Eye (tissue), 1 donor: ENCODE results near the gene ABCC5.

Experiments
- DNase-seq: peaks from one replicate; pipeline ENCODE4 v3.0.0-alpha.2; 2015

Gene ABCC5

DNA sequence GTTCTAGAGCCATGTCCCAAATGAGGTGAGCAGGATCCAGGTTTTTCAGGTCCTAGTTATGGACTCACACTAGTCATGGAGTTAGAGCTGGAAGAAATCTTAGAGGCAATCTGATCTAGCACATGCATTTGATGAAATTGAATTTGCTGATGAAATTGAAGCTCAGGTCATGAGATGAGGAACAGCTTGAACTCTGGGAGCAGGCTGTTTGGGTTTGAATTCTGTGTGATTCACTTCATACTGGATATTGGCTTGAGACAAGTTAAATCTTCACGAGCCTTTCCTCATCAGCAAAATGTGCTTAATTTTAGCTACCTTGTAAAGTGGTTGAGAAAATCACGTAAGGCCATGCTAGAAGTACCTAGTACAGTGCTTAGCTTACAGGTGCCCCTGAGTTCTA, 99.5 kb downstream of the ABCC5 start:
- no peak for DNase-seq

DNA sequence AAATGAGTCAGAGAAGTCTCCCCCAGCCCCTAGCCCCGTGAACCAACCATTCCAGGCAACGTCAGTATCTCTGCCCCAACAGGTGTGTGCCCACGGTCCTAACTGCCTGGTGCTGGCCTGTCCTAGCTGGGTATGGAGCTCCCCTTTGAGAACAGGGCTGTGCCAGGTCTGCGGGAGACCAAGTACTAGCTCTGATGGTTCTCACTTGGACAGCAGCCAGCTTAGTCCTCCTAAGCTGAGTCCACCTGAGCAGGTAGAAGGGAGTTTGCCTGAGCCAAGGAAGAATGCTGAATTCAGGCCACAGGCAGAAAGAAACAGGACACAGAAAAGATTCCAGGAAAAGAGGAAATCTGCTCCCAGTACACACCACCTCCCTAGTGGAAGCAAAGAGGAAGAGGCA, 99.9 kb downstream of the ABCC5 start:
- no peak for DNase-seq

DNA sequence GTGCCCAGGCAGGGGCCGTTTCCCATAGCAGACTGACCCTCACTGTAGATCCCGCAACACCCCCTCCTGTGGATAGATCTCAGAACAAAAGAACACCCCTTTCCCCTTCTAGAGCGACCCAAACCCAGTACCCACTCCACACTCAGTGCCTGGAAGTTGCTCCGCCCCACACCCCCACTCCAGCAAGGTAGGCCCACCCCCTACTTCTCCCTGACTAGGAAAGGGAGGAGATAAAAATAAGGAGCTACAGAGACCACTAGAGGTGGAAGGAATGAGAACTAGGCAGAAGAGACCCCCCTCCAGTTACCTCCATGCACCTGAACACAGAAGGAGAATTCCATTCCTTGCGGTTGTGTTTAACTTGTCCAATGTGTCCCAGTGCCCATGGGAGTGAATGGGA, 102.8 kb downstream of the ABCC5 start:
- DNase-seq: no peak

DNA sequence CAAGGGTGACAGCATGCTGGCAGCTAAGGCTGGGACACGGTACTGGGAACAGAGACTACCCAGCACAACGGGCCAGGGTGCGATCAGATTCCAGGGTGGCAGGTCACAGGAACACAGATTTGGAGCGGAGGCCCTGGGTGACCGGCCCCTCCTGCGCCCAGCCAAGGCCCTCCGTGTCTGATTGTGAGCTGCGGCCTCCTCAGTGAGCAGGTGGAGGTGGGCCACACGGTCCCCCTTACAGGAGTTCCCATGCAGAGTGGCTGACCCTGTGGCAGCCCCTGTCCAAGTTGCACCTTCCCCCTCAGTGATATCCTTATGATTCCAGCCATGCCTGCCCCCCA, 104.1 kb downstream of the ABCC5 start:
- DNase-seq: no peak

DNA sequence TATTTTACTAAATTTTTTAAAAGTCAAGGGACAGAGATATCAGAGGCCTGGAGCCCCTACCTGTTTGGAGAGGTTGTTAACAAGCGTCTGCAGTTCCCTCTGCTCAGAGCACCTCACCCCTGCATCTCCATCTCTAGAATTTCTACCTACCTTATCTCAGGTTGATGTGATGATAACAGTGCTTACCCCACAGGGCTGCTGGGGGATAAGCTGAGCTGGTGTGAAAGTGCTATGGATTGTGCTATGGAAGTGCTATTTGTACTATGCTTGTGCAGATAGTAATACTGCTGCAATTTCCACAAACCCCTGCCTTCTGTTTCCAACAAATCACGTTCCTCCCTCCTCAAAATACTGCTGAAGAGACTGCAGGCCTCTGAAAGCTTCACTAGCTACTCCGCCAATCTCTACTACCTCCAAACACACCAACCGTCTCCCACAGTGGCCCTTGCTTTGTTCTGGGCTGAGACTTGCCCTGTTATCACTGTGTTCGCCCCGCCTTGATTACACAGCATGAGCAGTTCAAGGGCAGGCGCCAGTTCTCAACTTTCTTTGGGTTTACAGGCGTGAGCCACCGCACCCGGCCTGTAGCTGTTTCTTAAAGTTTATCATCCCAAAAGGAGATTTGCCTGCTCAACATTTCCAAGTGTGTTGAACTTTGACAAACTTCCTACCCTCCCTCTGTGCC, 104.6 kb downstream of the ABCC5 start:
- no peak for DNase-seq

DNA sequence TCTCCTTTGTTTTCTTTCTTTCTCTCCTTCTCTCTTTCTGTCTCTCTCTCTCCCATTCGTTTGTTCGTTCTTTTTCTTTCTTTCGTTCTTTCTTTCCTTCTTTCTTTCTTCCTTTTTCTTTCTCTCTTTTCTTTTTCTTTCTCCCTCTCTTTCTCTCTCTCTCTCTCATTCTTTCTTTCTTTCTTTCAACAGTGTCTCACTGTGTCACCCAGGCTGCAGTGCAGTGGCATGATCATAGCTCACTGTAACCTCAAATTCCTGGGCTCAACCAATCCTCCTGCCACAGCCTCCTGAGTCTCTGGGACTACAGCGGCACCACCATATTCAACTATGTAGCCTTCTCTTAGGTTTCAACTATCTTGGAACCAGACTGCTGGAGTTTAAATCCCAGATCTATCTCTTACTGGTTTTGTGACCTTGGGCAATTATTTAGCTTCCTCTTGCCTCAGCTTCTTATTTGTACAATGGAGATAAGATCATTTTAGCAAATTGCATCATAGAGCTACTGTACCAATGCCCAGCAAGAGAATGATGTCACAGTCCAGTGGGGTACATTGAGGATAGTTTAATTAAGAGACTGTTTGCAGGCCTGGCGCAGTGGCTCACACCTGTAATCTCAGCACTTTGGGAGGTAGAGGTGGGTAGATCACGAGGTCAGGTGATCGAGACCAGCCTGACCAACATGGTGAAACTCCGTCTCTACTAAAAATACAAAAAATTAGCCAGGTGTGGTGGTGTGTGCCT, 105.7 kb downstream of the ABCC5 start:
- no peak for DNase-seq

DNA sequence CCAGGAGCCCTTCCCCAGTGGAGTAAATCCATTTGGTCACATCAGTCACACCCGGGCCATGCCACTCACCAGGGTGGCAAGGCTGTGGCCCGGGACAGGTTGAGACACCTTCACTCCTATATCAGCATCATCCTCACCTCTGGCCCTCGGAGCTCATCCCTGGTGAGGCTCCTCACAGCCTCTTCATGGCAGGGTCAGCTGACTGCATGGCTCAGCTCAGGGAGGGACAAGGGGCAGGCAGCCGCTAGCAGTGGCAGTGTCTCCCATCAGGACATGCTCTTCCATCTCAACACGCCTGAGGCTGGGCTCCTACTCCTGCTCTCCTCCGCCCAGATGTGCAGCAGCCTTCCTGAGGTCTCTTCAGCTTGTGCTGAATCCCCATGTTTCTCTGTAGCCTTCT, 106.6 kb downstream of the ABCC5 start:
- DNase-seq: no peak

DNA sequence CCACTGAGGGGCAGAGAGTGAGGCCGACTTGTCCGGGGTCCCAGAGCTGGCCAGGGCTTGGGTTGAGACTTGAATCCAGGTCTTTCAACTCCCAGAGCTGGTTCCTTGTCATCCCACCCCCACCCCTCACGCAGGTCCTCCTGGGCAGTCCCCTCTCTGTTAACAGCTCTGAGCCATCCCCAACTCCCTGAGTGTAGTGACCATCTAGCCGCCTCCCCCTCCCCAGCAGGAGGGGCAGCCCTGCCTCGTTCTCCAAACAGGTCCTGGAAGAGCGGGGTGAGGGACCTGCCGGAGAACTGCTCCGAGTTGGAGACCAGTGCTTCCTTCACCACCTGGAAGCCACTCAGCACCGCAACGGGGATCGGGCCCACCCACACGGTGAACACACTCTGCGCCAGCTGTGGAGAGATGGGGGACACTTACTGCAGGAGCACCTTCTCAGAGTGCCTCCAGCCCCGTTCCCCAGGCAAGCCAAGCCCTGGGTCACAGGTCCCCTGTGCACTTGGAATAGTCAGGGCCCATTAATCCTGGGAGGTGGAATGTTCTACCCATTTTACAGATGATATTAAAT, 108.6 kb downstream of the ABCC5 start:
- no peak for DNase-seq

DNA sequence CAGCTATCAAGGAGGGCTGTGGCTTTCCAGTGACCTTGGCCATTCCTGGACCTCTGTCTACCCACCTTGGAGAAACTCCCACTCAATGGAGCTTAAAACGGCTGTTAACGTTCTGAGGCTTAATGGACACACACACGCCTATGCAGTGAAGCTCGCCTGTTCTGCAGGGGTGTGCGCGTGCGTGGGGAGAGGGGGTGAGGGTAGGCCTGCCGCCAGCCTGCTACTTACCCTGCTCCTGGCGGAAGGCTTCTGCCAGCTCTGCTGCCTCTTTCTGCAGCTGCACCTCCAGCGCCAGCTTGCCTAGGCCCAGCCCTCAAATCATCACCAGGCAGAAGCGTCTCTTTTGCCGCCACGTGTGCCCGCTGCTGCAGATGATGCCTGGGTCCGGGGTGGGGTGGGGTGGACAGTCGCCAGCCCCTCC, 109.8 kb downstream of the ABCC5 start:
- no peak for DNase-seq

DNA sequence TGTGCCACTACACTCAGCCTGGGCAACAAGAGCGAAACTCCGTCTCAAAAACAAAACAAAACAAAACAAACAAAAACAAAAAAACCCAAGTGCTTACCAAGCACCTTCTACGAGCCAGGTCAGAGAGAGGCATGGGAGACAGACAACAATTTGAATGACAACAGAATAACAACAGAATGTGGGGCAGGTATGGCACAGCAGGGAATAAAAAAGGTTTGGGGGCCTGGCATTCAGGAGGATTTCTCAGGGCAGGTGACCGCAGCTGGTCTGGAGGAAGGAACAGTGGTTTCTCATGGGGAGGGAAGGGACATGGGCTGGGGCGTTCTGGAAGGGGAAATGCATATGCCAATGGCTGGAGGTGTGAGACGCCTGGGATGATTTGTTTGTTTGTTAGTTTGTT, 110.5 kb downstream of the ABCC5 start:
- no peak for DNase-seq

DNA sequence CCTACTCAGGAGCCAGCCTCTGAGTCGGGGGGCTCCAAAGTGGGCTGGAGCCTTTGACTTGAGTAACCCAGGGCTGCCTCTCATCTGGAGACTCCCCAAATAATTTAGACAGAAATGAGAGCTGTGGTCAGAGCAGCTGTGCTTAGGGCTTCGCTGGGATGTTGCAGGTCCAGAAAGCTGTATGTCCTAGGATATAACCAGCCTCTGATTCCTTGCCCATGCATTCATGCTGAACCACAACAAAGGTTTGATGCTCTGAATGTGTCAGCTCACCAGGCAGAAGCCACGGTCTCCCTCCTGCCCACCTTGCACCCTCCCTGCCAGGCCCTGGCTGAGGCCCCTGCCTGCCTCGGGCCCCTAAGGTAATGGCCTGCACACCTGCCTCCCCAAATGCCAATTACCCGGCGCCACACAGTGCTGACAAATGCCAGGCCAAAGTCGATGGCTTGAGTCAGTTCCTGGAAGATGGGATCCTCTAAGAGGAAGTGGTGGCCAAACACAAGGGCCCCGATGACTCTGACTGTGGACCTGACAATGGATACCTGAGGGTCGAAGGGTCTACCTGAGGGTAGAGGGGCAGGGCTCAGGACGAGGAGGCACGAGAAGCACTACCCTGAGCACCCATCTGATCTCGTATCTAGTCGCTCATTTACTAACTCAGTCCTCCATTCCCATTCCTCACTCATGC, 111.3 kb downstream of the ABCC5 start:
- no peak for DNase-seq

DNA sequence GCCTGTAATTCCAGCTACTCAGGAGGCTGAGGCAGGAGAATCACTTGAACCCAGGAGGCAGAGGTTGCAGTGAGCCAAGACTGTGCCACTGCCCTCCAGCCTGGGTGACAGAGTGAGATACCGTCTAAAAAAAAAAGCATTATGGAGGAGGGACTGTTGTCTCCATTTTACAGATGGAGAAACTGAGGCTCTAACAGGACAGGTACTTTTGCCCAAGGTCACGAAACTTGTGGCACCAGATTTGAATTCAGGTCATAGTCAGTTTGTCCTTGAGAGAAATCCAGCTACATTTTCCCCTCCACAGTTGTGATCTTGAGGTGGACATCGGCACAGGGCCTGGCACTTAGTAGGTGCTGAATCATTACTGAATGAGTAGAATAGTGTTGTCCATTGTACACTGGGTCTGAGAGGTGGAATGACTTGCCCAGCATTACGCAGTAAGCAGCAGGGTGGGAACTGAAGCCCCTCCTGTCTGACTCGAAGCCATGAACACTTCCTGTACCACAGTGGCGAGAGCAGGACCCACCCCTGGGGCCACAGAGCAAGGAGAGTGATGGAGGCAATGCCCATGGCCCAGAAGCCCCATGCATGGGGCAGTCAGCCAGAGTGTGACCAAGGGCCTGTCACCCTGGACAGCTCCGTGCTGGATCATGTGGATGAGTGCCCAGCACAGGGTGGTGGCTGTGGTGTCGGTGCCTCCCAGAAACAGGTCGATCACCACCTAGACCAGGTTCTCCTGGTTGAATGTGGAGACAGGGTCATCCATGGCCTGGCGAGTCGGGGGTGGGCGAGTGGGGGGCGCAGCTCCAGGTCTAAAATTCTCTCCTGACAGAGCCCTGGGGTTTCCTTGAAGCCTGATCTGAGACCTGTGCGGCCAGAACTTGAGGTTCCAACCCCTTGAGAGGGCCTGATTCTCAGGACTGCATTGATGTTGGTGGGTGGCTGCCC, 112.6 kb downstream of the ABCC5 start:
- no peak for DNase-seq

DNA sequence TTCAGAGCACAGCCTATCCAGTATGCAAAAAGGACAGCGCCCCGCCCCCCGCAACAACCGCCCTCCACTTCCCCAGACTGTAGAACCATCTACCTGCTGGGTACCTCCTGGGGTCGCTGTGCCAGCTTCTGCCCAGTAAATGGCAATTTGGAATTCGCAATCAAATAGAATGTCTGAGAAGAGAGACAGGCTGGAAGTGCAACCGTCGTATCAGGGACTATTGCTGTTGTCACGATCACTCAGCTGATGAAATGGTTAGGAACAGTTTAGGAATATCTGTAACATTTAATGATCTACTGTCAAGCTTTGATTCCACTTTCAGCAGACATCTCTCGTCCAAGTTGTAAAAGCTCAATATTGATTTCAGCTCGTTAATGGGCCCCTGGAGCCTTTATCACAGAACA, 119.7 kb downstream of the ABCC5 start:
- DNase-seq: peak; percentile 58

DNA sequence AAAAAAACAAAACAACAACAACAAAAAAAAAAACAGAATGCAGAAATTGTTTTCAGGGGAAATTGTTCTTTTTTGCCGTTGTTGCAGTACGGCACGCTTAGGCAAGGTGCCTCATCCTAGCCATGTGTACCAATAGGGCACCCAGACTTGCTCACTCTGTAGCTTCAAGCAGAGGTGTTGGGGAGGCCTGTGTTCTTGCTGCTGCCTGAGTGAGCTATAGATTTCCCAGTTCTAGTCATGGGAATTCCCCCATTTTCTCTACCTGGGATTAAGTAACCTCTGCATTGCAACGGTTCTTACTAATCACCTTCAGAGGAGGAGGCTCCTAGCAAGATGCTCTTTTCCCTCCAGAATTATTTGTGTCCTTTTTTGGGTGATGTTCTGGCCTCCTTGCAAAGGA, 120.1 kb downstream of the ABCC5 start:
- no peak for DNase-seq

DNA sequence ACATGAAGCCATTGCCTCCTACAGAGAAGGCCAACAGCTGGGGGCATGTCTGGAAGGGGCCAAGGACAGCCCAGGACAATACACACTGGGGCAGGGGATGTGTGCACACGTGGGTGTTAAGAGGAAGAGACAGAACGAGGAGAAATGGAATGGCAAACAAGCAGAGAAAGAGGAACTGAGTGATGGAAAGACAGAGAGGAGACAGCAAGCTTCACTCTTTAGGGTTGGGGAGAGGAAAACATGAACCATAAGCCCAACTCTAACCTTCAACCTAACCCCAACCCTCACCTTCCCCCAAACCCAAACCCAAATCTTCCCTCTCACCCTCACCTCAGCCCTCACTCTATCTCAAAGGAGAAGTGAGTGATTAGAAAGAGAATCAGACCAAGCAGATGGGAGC, 121.1 kb downstream of the ABCC5 start:
- DNase-seq: no peak

DNA sequence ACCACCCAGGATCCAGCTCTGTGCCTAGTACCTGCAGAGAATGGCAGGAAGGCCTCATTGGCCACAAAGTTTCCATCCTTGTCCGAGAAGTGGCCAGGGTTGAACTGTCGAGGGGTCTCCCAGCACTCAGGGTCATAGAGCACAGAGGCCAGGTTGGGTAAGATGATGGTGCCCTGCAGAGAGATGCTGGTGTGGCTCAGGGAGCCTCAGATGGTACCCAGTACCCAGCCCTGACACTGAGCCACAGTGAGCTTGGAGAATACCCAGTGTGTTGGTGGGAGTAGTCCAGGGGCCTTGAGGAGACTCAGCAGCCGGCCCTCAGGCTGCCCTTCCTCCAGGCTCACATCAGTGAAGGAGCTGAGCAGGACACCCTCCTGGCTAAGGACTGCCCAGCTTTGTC, 121.5 kb downstream of the ABCC5 start:
- no peak for DNase-seq

DNA sequence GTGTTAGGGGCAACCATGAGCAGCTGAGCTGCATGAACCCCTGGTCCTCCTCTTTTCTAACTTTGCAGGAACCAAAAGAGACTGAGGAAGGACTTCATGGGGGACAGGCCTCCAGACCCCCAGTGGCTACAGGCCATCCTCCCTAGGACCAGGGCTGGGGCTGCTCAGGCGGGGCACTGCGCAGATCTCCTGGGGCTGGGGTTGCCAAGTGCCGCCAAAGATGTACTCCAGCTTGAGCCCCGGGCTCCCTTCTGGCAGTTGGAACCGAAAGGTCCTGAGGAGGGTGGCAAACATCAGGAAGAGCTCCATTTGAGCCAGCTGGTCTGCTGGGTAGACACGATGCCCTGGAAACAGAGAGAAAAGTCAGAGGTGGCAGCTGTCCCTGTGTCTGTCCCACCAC, 121.9 kb downstream of the ABCC5 start:
- no peak for DNase-seq

DNA sequence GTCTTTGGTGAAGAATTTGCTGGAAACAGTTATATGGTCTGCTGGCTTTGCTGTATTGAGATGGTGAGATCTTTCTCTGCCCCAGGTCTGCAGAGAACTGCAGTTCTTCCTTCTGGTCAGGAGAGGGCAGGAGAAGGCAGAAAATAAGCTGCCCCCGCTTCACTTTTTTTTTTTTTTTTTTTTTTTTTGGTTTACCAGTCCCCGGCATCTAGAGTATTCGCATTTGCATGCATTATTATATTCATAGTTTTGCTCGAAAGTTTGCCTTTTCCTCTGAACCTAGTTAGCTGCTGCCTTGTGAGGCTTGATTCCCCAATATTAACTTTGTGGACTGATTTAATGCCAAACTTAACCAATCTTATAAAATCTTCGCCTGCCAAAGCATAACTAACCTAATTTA, 122.4 kb downstream of the ABCC5 start:
- peak; percentile 70 for DNase-seq

DNA sequence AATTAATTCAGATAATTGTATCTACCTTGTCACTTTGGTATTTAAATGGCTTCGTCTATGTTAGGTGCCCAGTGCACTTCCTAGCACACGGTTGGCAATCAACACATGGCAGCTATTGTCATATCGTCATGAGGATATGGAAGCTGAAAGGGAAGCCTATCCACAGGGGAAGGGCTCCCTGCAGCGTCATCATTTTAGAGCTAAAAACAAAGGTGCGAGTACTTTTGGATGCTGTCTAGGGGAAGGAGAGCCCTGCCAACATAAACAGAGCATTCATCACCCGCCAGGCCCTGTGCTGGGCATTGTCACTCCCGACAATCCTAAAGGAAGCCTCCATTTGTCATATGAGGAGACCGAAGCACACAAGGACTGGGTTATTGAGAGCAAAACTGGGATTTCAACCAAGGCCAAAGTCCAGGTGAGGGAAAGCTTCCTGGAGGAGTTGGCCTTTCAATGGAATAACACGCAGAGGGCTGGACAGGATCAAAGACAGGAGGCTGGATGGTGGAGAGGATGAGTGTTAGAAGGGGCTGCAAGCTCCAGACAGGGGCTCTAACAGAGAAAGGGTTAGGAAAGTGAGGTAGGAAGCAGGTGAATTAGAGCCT, 125.0 kb downstream of the ABCC5 start:
- DNase-seq: no peak

DNA sequence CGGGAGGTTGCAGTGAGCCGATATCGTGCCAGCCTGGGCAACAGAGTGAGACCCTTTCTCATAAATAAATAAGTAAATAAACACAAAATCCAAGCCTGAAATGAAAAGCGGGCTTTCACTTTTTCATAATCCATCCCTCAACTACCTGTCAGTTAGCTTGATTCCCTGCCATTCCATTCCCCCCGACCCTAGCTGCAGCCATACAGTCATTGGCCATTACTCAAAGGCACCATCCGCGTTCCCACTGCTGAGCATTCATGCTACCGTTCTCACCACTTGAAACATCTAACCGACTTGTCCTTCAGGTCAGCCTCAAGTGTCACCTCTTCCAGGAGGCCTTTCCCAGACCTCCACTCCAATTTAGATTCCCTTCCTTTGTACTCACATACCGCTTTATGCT, 131.9 kb downstream of the ABCC5 start:
- no peak for DNase-seq

DNA sequence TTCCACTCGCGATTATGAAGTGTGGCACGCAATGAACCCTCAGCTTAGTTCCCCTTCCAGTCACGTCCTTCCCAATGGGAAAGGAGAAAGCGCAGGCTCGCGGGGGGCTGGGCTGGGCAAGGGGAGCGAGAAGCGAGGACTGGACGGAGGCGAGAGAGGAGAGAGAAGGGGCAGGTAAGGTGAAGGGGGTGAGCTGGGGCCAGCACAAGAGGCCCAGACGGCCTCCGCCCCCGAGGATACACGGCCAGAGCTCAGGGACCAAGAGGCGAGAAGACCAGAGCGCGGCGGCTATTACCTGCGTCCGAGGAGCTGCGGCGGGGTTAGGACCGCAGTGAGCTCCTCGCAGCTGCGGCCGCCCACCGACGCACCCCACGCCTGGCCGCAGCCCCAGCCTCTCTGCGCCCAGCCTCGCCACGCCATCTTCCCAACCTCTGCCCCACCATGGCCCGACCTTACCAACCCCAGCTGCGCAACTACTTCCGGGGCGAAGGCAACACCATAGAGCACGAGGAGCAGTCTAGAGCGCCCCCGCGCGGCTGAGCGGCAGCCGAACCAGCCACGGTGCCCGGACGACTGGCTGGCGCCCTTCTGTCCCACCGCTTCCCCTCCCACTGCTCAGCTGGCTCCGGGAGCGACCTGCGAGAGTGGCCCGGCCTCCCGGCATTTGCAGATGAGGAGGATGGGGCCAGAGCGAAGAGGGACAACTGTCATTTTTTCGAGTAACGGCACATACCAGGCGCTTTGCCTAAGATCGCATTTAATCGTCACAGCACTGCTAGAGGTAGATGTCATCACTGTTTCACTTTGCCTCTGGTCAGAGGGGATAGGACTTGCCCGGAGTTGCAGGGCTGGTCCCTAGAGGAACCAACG, 133.0 kb downstream of the ABCC5 start, which contains the start of gene PARL:
TSS of gene PARL (minus strand) at position 454 of the 870 bp plus-strand sequence. CDS start at position 420, 34 bp downstream.
- peak; percentile 98 for DNase-seq
